Measurements from ENCODE around the gene FOXO4. TPM values are rescaled to one million over a fixed set of nuclear protein-coding genes. Genes with fewer than 3 reads are reported as not detected.
"Not testable (repeated sequence)": the region's sequence is repeated elsewhere in the genome, so short reads cannot be mapped to it uniquely, and the experiment has no call there.

Gene FOXO4
- total RNA-seq = 10 to 100 TPM; 19.1 to 50.9 (median 32.9) TPM
- polyA plus RNA-seq = 10 to 100 TPM in 1 of 3 donors, 1 to 10 TPM in 2; 5.1 to 12.9 (median 5.8) TPM
- long read RNA-seq, donor 1, partial matches to known transcripts = 18 of 19 reads
- long read RNA-seq, donor 1, other reads (novel, unspliced or antisense) = 0 of 19 reads
- long read RNA-seq, donor 2, transcript FOXO4-202 (3 exons, 3,301 nt) = major isoform, 5 of 32 reads
- long read RNA-seq, donor 2, partial matches to known transcripts = 27 of 32 reads
- long read RNA-seq, donor 2, other reads (novel, unspliced or antisense) = 0 of 32 reads

GRCh38 chrX:71095555-71095980 lies at the start of gene FOXO4:
Gene FOXO4, plus strand, starts transcription at chrX:71095851. Its CDS starts 678 bp downstream, at chrX:71096529.
- peak within 1 kb of the TSS; percentile 53 to 90 (median 78) for H3K27ac ChIP-seq
- intact Hi-C loops (cut with DNase I; ENCODE audit: low total_unique reads) = no loop called here

GRCh38 chrX:71047891-71048290 lies 47.8 kb upstream of the FOXO4 start:
- 87 to 100% (median 90%) methylated on average over 2 to 8 of the region's 8 CpGs for WGBS, 5 donors
- H3K4me3 ChIP-seq; H3K4me1 ChIP-seq; intact Hi-C loops (cut with DNase I; ENCODE audit: low total_unique reads); DNase-seq; H3K27me3 ChIP-seq (replicated peaks in 1 of 7); H3K9me3 ChIP-seq; H3K36me3 ChIP-seq; H3K27ac ChIP-seq: not testable (repeated sequence)

More at GRCh38 chrX:71095555-71095980, at the start of gene FOXO4:
- DNase-seq = peak; percentile 97
- Histone ChIP-seq H3K4me3 (peak within 1 kb of the TSS; percentile 28 to 77 (median 47)), H3K36me3 (no peaks in the 10 kb centered on the region), H3K27me3 (replicated peaks in 1 of 7) (peaks cover 0 to 3% (median 0%) of the 10 kb centered on the region in 7 donors), H3K4me1 (peaks cover 10 to 45% (median 31%) of the 10 kb centered on the region in 6 donors), H3K9me3 (no peaks in the 10 kb centered on the region)
- WGBS, 5 donors = 1 to 19% (median 2%) methylated on average over 24 to 29 of the region's 29 CpGs
- TF ChIP-seq CTCF (IDR thresholded peaks at IDR 0.05 in 8 of 11, conservative IDR thresholded peaks at IDR 0.05 in 3 of 11) (no peak), POLR2A (IDR thresholded peaks at IDR 0.05) (no peak), POLR2AphosphoS5 (IDR thresholded peaks at IDR 0.05) (peak; percentile 81 to 83 (median 83))

- 20 to 61% (median 42%) methylated on average over 7 of the region's 7 CpGs for WGBS, 5 donors
- intact Hi-C loops (cut with DNase I; ENCODE audit: low total_unique reads) = no loop called here
- DNase-seq = no peak
- H3K36me3 ChIP-seq = peaks cover 0 to 5% (median 0%) of the 10 kb centered on the region in 6 donors
- no peaks in the 10 kb centered on the region for H3K9me3 ChIP-seq
- no peaks in the 10 kb centered on the region for H3K27me3 ChIP-seq (replicated peaks in 1 of 7)
- H3K4me3 ChIP-seq = peak overlapping the region in 6 of 8 donors; percentile 22 to 60 (median 27)
- H3K4me1 ChIP-seq = peaks cover 0 to 12% (median 0%) of the 10 kb centered on the region in 6 donors
- TF ChIP-seq CTCF (IDR thresholded peaks at IDR 0.05 in 8 of 11, conservative IDR thresholded peaks at IDR 0.05 in 3 of 11) = no peak
- TF ChIP-seq POLR2A (IDR thresholded peaks at IDR 0.05) = no peak
- TF ChIP-seq POLR2AphosphoS5 (IDR thresholded peaks at IDR 0.05) = no peak
- peak overlapping the region in 4 of 8 donors; percentile 39 to 71 (median 56) for H3K27ac ChIP-seq
These were observed 42.9 kb upstream of the FOXO4 start for GRCh38 chrX:71052721-71053120.

- H3K4me3 ChIP-seq = peak overlapping the region in 6 of 8 donors; percentile 22 to 60 (median 27)
These were observed 42.4 kb upstream of the FOXO4 start for GRCh38 chrX:71053217-71053621.

More at GRCh38 chrX:71053217-71053621, 42.4 kb upstream of the FOXO4 start:
- Histone ChIP-seq H3K36me3 (peaks cover 0 to 5% (median 0%) of the 10 kb centered on the region in 6 donors), H3K27me3 (replicated peaks in 1 of 7) (no peaks in the 10 kb centered on the region), H3K4me1 (peaks cover 0 to 17% (median 2%) of the 10 kb centered on the region in 6 donors), H3K27ac (peak overlapping the region in 4 of 8 donors; percentile 39 to 71 (median 56)), H3K9me3 (no peaks in the 10 kb centered on the region)
- 27 to 83% (median 57%) methylated on average over 3 to 18 of the region's 18 CpGs for WGBS, 5 donors
- no peak for TF ChIP-seq POLR2A (IDR thresholded peaks at IDR 0.05)
- no peak for TF ChIP-seq POLR2AphosphoS5 (IDR thresholded peaks at IDR 0.05)
- TF ChIP-seq CTCF (IDR thresholded peaks at IDR 0.05 in 8 of 11, conservative IDR thresholded peaks at IDR 0.05 in 3 of 11) = no peak
- no peak for DNase-seq
- intact Hi-C loops (cut with DNase I; ENCODE audit: low total_unique reads) = no loop called here
